ENCODE measurements around the gene AMY2A.
"Not testable (repeated sequence)": the region's sequence is repeated elsewhere in the genome, so short reads cannot be mapped to it uniquely, and the experiment has no call there.

GRCh38 chr1:103643908-103644307, 26.7 kb downstream of the AMY2A start:
- TF ChIP-seq CTCF, POLR2A (IDR thresholded peaks at IDR 0.05): not testable (repeated sequence)

All from heart left ventricle (tissue), 13 donors.